Measurements from ENCODE around the gene DNAJC7. TPM values are rescaled to one million over a fixed set of nuclear protein-coding genes. Genes with fewer than 3 reads are reported as not detected.

DNAJC7 gene
- total and polyA plus RNA-seq, 9 of the 15 experiments (the other 6 are each of a cell fraction or from before 2014, with no cell fraction given) = 85.8 to 262 (median 157) TPM

GRCh38 chr17:41966463-41967140 is 50.6 kb downstream of the DNAJC7 start, which contains the start of gene CNP (continued):
- peak; percentile 43 for TF ChIP-seq TAF1 (IDR thresholded peaks at IDR 0.05; ENCODE audit: control insufficient read depth, extremely low read depth, insufficient read depth, low read length, severe bottlenecking)
- no peak for TF ChIP-seq PTBP1 (IDR thresholded peaks at IDR 0.05; ENCODE audit: low read depth, low read length)
- TF ChIP-seq, protein P1, sequence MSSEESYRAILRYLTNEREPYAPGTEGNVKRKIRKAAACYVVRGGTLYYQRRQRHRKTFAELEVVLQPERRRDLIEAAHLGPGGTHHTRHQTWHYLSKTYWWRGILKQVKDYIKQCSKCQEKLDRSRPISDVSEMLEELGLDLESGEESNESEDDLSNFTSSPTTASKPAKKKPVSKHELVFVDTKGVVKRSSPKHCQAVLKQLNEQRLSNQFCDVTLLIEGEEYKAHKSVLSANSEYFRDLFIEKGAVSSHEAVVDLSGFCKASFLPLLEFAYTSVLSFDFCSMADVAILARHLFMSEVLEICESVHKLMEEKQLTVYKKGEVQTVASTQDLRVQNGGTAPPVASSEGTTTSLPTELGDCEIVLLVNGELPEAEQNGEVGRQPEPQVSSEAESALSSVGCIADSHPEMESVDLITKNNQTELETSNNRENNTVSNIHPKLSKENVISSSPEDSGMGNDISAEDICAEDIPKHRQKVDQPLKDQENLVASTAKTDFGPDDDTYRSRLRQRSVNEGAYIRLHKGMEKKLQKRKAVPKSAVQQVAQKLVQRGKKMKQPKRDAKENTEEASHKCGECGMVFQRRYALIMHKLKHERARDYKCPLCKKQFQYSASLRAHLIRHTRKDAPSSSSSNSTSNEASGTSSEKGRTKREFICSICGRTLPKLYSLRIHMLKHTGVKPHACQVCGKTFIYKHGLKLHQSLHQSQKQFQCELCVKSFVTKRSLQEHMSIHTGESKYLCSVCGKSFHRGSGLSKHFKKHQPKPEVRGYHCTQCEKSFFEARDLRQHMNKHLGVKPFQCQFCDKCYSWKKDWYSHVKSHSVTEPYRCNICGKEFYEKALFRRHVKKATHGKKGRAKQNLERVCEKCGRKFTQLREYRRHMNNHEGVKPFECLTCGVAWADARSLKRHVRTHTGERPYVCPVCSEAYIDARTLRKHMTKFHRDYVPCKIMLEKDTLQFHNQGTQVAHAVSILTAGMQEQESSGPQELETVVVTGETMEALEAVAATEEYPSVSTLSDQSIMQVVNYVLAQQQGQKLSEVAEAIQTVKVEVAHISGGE (CRISPR knock-in tag; IDR thresholded peaks at IDR 0.05) = 0 out of 6 replicates have a peak, but pooled peaks of 1 of the 3 experiments have one; percentile 3
- TF ChIP-seq ATF1 (CRISPR knock-in tag; IDR thresholded peaks at IDR 0.05) = no peak
- peak; percentile 22; the same call in 1 of the 2 replicates for TF ChIP-seq ATF1 (tag; IDR thresholded peaks at IDR 0.05)
- no peak for TF ChIP-seq PTRF (tag; IDR thresholded peaks at IDR 0.05)
- TF ChIP-seq, protein P2, sequence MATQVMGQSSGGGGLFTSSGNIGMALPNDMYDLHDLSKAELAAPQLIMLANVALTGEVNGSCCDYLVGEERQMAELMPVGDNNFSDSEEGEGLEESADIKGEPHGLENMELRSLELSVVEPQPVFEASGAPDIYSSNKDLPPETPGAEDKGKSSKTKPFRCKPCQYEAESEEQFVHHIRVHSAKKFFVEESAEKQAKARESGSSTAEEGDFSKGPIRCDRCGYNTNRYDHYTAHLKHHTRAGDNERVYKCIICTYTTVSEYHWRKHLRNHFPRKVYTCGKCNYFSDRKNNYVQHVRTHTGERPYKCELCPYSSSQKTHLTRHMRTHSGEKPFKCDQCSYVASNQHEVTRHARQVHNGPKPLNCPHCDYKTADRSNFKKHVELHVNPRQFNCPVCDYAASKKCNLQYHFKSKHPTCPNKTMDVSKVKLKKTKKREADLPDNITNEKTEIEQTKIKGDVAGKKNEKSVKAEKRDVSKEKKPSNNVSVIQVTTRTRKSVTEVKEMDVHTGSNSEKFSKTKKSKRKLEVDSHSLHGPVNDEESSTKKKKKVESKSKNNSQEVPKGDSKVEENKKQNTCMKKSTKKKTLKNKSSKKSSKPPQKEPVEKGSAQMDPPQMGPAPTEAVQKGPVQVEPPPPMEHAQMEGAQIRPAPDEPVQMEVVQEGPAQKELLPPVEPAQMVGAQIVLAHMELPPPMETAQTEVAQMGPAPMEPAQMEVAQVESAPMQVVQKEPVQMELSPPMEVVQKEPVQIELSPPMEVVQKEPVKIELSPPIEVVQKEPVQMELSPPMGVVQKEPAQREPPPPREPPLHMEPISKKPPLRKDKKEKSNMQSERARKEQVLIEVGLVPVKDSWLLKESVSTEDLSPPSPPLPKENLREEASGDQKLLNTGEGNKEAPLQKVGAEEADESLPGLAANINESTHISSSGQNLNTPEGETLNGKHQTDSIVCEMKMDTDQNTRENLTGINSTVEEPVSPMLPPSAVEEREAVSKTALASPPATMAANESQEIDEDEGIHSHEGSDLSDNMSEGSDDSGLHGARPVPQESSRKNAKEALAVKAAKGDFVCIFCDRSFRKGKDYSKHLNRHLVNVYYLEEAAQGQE (IDR thresholded peaks at IDR 0.05; ENCODE audit: borderline replicate concordance) = peak; percentile 16; the same call in 1 of the 2 replicates
- TF ChIP-seq, protein P2 (CRISPR knock-in tag; IDR thresholded peaks at IDR 0.05; ENCODE audit: low read depth) = 0 out of 2 replicates have a peak, but pooled peaks have one; percentile 32
- TF ChIP-seq SRF (CRISPR knock-in tag; IDR thresholded peaks at IDR 0.05) = 0 out of 4 replicates have a peak, but pooled peaks of 1 of the 2 experiments have one; percentile 12
- no peak for TF ChIP-seq PCBP2 (IDR thresholded peaks at IDR 0.05; ENCODE audit: low read depth, low read length, poor library complexity, severe bottlenecking)
- TF ChIP-seq E2F6 (IDR thresholded peaks at IDR 0.05; ENCODE audit: borderline replicate concordance in 1 of 2, extremely low read depth in 1 of 2, insufficient read depth in 1 of 2, insufficient read length in 1 of 2, low read depth in 1 of 2, low read length in 1 of 2, poor library complexity in 1 of 2, severe bottlenecking in 1 of 2) = peak; percentile 77 to 90
- TF ChIP-seq CCNT2 (IDR thresholded peaks at IDR 0.05; ENCODE audit: borderline replicate concordance, extremely low read depth, insufficient read length, low read depth, low read length) = peak; percentile 52
- TF ChIP-seq ZNF695 (CRISPR knock-in tag; IDR thresholded peaks at IDR 0.05) = no peak
